HepG2 (cell line): ENCODE measurements around the gene LGALS1. TPM values are rescaled to one million over a fixed set of nuclear protein-coding genes. Genes with fewer than 3 reads are reported as not detected.

Source experiments
- CREBL2 ChIP-seq: sonication (generic); formaldehyde crosslinking; IDR thresholded peaks from 2 replicates; pipeline ENCODE4 v1.8.1; 2023; ENCODE audit warnings: missing genetic modification reagents, mild to moderate bottlenecking, borderline replicate concordance
- DR1 ChIP-seq: sonication (generic); formaldehyde crosslinking; IDR thresholded peaks from 2 replicates; pipeline ENCODE4 v1.8.0; 2021; ENCODE audit warnings: mild to moderate bottlenecking, missing genetic modification reagents, inconsistent platforms
- FOXA3 ChIP-seq: IDR thresholded peaks from 2 replicates; pipeline ENCODE4 v1.6.1; 2016; ENCODE audit warnings: missing genetic modification reagents, missing compliant biosample characterization
- GLMP ChIP-seq: sonication (generic); formaldehyde crosslinking; IDR thresholded peaks from 2 replicates; pipeline ENCODE4 v1.9.0; 2021; ENCODE audit warnings: missing genetic modification reagents, mild to moderate bottlenecking, borderline replicate concordance
- HINFP ChIP-seq: sonication (generic); formaldehyde crosslinking; IDR thresholded peaks from 2 replicates; pipeline ENCODE4 v1.4.0; 2020; ENCODE audit warnings: low read depth, mild to moderate bottlenecking, missing genetic modification reagents
- KLF13 ChIP-seq: sonication (generic); formaldehyde crosslinking; IDR thresholded peaks from 2 replicates; pipeline ENCODE4 v1.4.0; 2020; ENCODE audit warnings: mild to moderate bottlenecking, missing genetic modification reagents
- MAFF ChIP-seq: IDR thresholded peaks from 2 replicates; pipeline ENCODE4 v1.6.1; 2011; ENCODE audit warnings: low read depth, low read length, improper control_type of control experiment
- NCOA5 ChIP-seq: sonication (generic); formaldehyde crosslinking; IDR thresholded peaks from 2 replicates; pipeline ENCODE4 v1.4.0; 2020; ENCODE audit warnings: missing genetic modification reagents
- NFATC3 ChIP-seq: sonication (generic); formaldehyde crosslinking; IDR thresholded peaks from 2 replicates; pipeline ENCODE4 v1.5.1; 2020; ENCODE audit warnings: mild to moderate bottlenecking, missing genetic modification reagents
- NRL ChIP-seq: sonication (generic); formaldehyde crosslinking; IDR thresholded peaks from 2 replicates; pipeline ENCODE4 v1.5.0; 2020; ENCODE audit warnings: missing genetic modification reagents, mild to moderate bottlenecking, moderate library complexity, borderline replicate concordance
- POLR2AphosphoS2 ChIP-seq: IDR thresholded peaks from 2 replicates; pipeline ENCODE4 v1.6.1; 2011; ENCODE audit warnings: low read depth, low read length, improper control_type of control experiment
- SCMH1 ChIP-seq: sonication (generic); formaldehyde crosslinking; IDR thresholded peaks from 2 replicates; pipeline ENCODE4 v1.9.0; 2021; ENCODE audit warnings: missing genetic modification reagents, mild to moderate bottlenecking, borderline replicate concordance
- TARDBP ChIP-seq: sonication (generic); formaldehyde crosslinking; IDR thresholded peaks from 2 replicates; pipeline ENCODE4 v1.8.0; 2022; ENCODE audit warnings: mild to moderate bottlenecking, missing genetic modification reagents
- ZBTB38 ChIP-seq: sonication (generic); formaldehyde crosslinking; IDR thresholded peaks from 2 replicates; pipeline ENCODE4 v1.5.1; 2020; ENCODE audit warnings: mild to moderate bottlenecking, missing genetic modification reagents
- ZBTB39 ChIP-seq: sonication (generic); formaldehyde crosslinking; IDR thresholded peaks from 2 replicates; pipeline ENCODE4 v1.5.0; 2020; ENCODE audit warnings: missing genetic modification reagents
- ZKSCAN8 ChIP-seq: IDR thresholded peaks from 2 replicates; pipeline ENCODE4 v1.6.1; 2016; ENCODE audit warnings: borderline replicate concordance, missing genetic modification reagents, missing compliant biosample characterization
- ZMYM4 ChIP-seq: sonication (generic); formaldehyde crosslinking; IDR thresholded peaks from 2 replicates; pipeline ENCODE4 v1.8.1; 2023; ENCODE audit warnings: mild to moderate bottlenecking, missing genetic modification reagents
- ZNF18 ChIP-seq: sonication (generic); formaldehyde crosslinking; IDR thresholded peaks from 2 replicates; pipeline ENCODE4 v1.8.0; 2022; ENCODE audit warnings: mild to moderate bottlenecking, missing genetic modification reagents; ENCODE audit not compliant: insufficient replicate concordance
- ZNF414 ChIP-seq: sonication (generic); formaldehyde crosslinking; IDR thresholded peaks from 2 replicates; pipeline ENCODE4 v1.5.0; 2020; ENCODE audit warnings: missing genetic modification reagents
- ZNF709 ChIP-seq: sonication (generic); formaldehyde crosslinking; IDR thresholded peaks from 2 replicates; pipeline ENCODE4 v1.5.0; 2020; ENCODE audit warnings: mild to moderate bottlenecking, missing genetic modification reagents
- ZNF782 ChIP-seq: sonication (generic); formaldehyde crosslinking; IDR thresholded peaks from 2 replicates; pipeline ENCODE4 v1.4.0; 2020; ENCODE audit warnings: missing genetic modification reagents, mild to moderate bottlenecking, borderline replicate concordance
- polyA plus RNA-seq, 8 experiments: library from polyadenylated mRNA; depleted of rRNA in 3 of 8; stranded (reverse) in 7 of 8; unstranded in 1 of 8; fragments of >200 nt; fragmentation: Illumina TruSeq in 4 of 8; extraction: Trizol in 4 of 8; gene quantifications; 2 replicates each; pipeline versions ENCODE4 v1.2.1 to v1.2.3, GENCODE V29; 2011 to 2016; ENCODE audit warnings: low read depth in 4 of 8, missing spikeins in 1 of 8, mixed read lengths in 1 of 8; ENCODE audit not compliant: insufficient read depth in 1 of 8
- total RNA-seq, 5 experiments: library from RNA; depleted of rRNA; stranded (reverse); fragments of >200 nt; fragmentation: Illumina TruSeq; extraction: Trizol; gene quantifications; 2 replicates each; pipeline ENCODE4 v1.2.3, GENCODE V29; 2016; ENCODE audit warnings: low read depth in 1 of 5

LGALS1 gene
- total and polyA plus RNA-seq, 2 of the 13 experiments (the other 11 are each of a cell fraction or from before 2014, with no cell fraction given): 103 to 858 TPM

- TF ChIP-seq ZNF18 (CRISPR knock-in tag): no peak
- no peak for TF ChIP-seq FOXA3 (CRISPR knock-in tag)
- no peak for TF ChIP-seq ZBTB39 (CRISPR knock-in tag)
- TF ChIP-seq CREBL2: no peak
- TF ChIP-seq ZNF709 (CRISPR knock-in tag): no peak
- TF ChIP-seq GLMP (CRISPR knock-in tag): no peak
- TF ChIP-seq NCOA5: no peak
- TF ChIP-seq DR1 (CRISPR knock-in tag): peak; percentile 78
- TF ChIP-seq KLF13 (CRISPR knock-in tag): no peak
- TF ChIP-seq NRL (CRISPR knock-in tag): no peak
- TF ChIP-seq MAFF: no peak
- no peak for TF ChIP-seq ZKSCAN8 (CRISPR knock-in tag)
- peak; percentile 41; the same call in 1 of the 2 replicates for TF ChIP-seq ZMYM4 (CRISPR knock-in tag)
- TF ChIP-seq TARDBP (CRISPR knock-in tag): peak; percentile 23; the same call in 1 of the 2 replicates
- no peak for TF ChIP-seq ZNF782 (CRISPR knock-in tag)
- TF ChIP-seq POLR2AphosphoS2: no peak
- TF ChIP-seq NFATC3 (CRISPR knock-in tag): 0 out of 2 replicates have a peak, but pooled peaks have one; percentile 67
- TF ChIP-seq HINFP (CRISPR knock-in tag): no peak
- TF ChIP-seq ZNF414: no peak
- peak; percentile 15; the same call in 1 of the 2 replicates for TF ChIP-seq ZBTB38
- no peak for TF ChIP-seq SCMH1 (CRISPR knock-in tag)
Measured at GRCh38 chr22:37674951-37675929, at the start of gene LGALS1 (continued).
